Vagina (tissue), 2 donors: Measurements from ENCODE around the gene USP12.
"Not testable (repeated sequence)": the region's sequence is repeated elsewhere in the genome, so short reads cannot be mapped to it uniquely, and the experiment has no call there.

Source experiments
- POLR2A ChIP-seq, 2 donors: fragments of 450-650 bp; IDR thresholded peaks; one replicate each; pipeline ENCODE4 v1.6.1; 2017; ENCODE audit warnings: antibody characterized with exemption in 2 of 2, mild to moderate bottlenecking in 2 of 2, moderate library complexity in 2 of 2
- POLR2AphosphoS5 ChIP-seq, 2 donors: sonication (generic); formaldehyde crosslinking; IDR thresholded peaks; one replicate each; pipeline ENCODE4 v1.9.0; 2017; ENCODE audit warnings: antibody characterized with exemption in 2 of 2, mild to moderate bottlenecking in 2 of 2, low read depth in 1 of 2; ENCODE audit not compliant: insufficient read depth in 1 of 2
- TF ChIP-seq, protein P1 (sequence below), 3 experiments: fragments of 450-650 bp in 2 of 3; fragments of 200-600 bp in 1 of 3; sonication (generic) in 1 of 3; IDR thresholded peaks; one replicate each; pipeline ENCODE4 v1.5.1; 2017 to 2019; ENCODE audit warnings: antibody characterized with exemption in 3 of 3, mild to moderate bottlenecking in 2 of 3, moderate library complexity in 2 of 3

GRCh38 chr13:27213386-27213785 lies 41.8 kb upstream of the USP12 start:
- TF ChIP-seq, protein P1, sequence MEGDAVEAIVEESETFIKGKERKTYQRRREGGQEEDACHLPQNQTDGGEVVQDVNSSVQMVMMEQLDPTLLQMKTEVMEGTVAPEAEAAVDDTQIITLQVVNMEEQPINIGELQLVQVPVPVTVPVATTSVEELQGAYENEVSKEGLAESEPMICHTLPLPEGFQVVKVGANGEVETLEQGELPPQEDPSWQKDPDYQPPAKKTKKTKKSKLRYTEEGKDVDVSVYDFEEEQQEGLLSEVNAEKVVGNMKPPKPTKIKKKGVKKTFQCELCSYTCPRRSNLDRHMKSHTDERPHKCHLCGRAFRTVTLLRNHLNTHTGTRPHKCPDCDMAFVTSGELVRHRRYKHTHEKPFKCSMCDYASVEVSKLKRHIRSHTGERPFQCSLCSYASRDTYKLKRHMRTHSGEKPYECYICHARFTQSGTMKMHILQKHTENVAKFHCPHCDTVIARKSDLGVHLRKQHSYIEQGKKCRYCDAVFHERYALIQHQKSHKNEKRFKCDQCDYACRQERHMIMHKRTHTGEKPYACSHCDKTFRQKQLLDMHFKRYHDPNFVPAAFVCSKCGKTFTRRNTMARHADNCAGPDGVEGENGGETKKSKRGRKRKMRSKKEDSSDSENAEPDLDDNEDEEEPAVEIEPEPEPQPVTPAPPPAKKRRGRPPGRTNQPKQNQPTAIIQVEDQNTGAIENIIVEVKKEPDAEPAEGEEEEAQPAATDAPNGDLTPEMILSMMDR (IDR thresholded peaks at IDR 0.05), result not testable (repeated sequence)
- TF ChIP-seq POLR2A (IDR thresholded peaks at IDR 0.05); POLR2AphosphoS5 (IDR thresholded peaks at IDR 0.05; ENCODE audit: insufficient read depth in 1 of 2, low read depth in 1 of 2): not testable (repeated sequence)
